Kasumi-1 (cell line): Measurements from ENCODE around the gene SOWAHD.
"Not testable (repeated sequence)": the region's sequence is repeated elsewhere in the genome, so short reads cannot be mapped to it uniquely, and the experiment has no call there.

Source experiments
- DNase-seq, 2 experiments: peaks; one replicate each; lab custom pipeline; 2025; lab: John Stamatoyannopoulos, UW

SOWAHD gene

GRCh38 chrX:119758731-119759247, 401 bp downstream of the SOWAHD start:
- DNase-seq = no peak

- DNase-seq = no peak
Observed at GRCh38 chrX:119759248-119759766, 919 bp downstream of the SOWAHD start.

- no peak for DNase-seq
Observed at GRCh38 chrX:119760026-119760877, 1.9 kb downstream of the SOWAHD start.

- DNase-seq = no peak
Observed at GRCh38 chrX:119762718-119763117, 4.3 kb downstream of the SOWAHD start.

GRCh38 chrX:119763181-119763580, 4.8 kb downstream of the SOWAHD start:
- no peak for DNase-seq

- DNase-seq = no peak
Observed at GRCh38 chrX:119763836-119764387, 5.5 kb downstream of the SOWAHD start.

- not testable (repeated sequence) for DNase-seq
Observed at GRCh38 chrX:119768436-119768835, 10.0 kb downstream of the SOWAHD start.

GRCh38 chrX:119769388-119769787, 11.0 kb downstream of the SOWAHD start:
- not testable (repeated sequence) for DNase-seq

- no peak for DNase-seq
Observed at GRCh38 chrX:119775517-119776238, 17.3 kb downstream of the SOWAHD start.

GRCh38 chrX:119778829-119779228, 20.4 kb downstream of the SOWAHD start:
- no peak for DNase-seq

- DNase-seq = peak; percentile 32
Observed at GRCh38 chrX:119783026-119783425, 24.6 kb downstream of the SOWAHD start.

GRCh38 chrX:119784747-119785446, 26.5 kb downstream of the SOWAHD start:
- DNase-seq = peak; percentile 34 to 54

GRCh38 chrX:119790977-119791436, 32.6 kb downstream of the SOWAHD start:
- DNase-seq = no peak

- peak; percentile 77 to 84 for DNase-seq
Observed at GRCh38 chrX:119791437-119792231, 33.2 kb downstream of the SOWAHD start, which contains the start of gene RPL39. Gene RPL39 (minus strand): TSS chrX:119791630. CDS start chrX:119791576, 54 bp downstream.

GRCh38 chrX:119801253-119802221, 43.1 kb downstream of the SOWAHD start:
- DNase-seq = no peak

- DNase-seq = no peak
Observed at GRCh38 chrX:119802546-119802945, 44.2 kb downstream of the SOWAHD start.

GRCh38 chrX:119808461-119808860, 50.1 kb downstream of the SOWAHD start:
- not testable (repeated sequence) for DNase-seq

GRCh38 chrX:119809185-119809666, 50.8 kb downstream of the SOWAHD start:
- DNase-seq = no peak
